ENCODE results near the gene TBC1D10A.

- TF ChIP-seq POLR2A (IDR thresholded peaks at IDR 0.05; ENCODE audit: extremely low read depth, insufficient read length) (no peak), CTCF (IDR thresholded peaks at IDR 0.05; ENCODE audit: low read depth, low read length) (no peak)
These were observed 65.6 kb downstream of the TBC1D10A start for GRCh38 chr22:30261134-30261533.
